Gastroesophageal sphincter (tissue), 4 donors: ENCODE results near the gene APEH. TPM values are rescaled to one million over a fixed set of nuclear protein-coding genes. Genes with fewer than 3 reads are reported as not detected.

Source experiments
- ATAC-seq: fragments of 150-250 bp; one replicate; pipeline ENCODE4 v1.9.1; 2016; ENCODE audit warnings: mild to moderate bottlenecking, moderate library complexity
- H3K27ac ChIP-seq, 4 donors: fragments of 200-600 bp; sonication (generic) in 3 of 4; 1 replicate in 3 of 4; 2 replicates in 1 of 4; pipeline ENCODE4 v1.5.1; 2016 to 2019
- H3K27me3 ChIP-seq: fragments of 200-600 bp; sonication (generic); one replicate; pipeline ENCODE4 v1.5.1; 2019
- H3K36me3 ChIP-seq, 2 donors: fragments of 200-600 bp; sonication (generic); one replicate each; pipeline ENCODE4 v1.5.1; 2019; ENCODE audit warnings: control low read depth in 1 of 2
- H3K4me1 ChIP-seq, 3 donors: fragments of 200-600 bp; sonication (generic); 1 replicate in 2 of 3; 2 replicates in 1 of 3; pipeline ENCODE4 v1.5.1; 2016 to 2019; ENCODE audit warnings: control low read depth in 2 of 3
- H3K4me3 ChIP-seq, 2 donors: fragments of 200-600 bp; sonication (generic); one replicate each; pipeline ENCODE4 v1.5.1; 2019; ENCODE audit warnings: mild to moderate bottlenecking in 1 of 2, moderate library complexity in 1 of 2
- H3K9me3 ChIP-seq, 3 donors: fragments of 200-600 bp; sonication (generic); one replicate each; pipeline ENCODE4 v1.5.1; 2017 to 2019; ENCODE audit warnings: control low read depth in 2 of 3
- CTCF ChIP-seq, 4 experiments: fragments of 200-600 bp in 2 of 4; fragments of 450-650 bp in 2 of 4; sonication (generic) in 1 of 4; IDR thresholded peaks; one replicate each; pipeline ENCODE4 v1.5.1; 2017 to 2019; ENCODE audit warnings: antibody characterized with exemption in 4 of 4, mild to moderate bottlenecking in 2 of 4, moderate library complexity in 2 of 4
- EP300 ChIP-seq: sonication (generic); formaldehyde crosslinking; IDR thresholded peaks from one replicate; pipeline ENCODE4 v1.6.1; 2017; ENCODE audit warnings: antibody characterized with exemption, mild to moderate bottlenecking
- POLR2A ChIP-seq, 2 donors: fragments of 450-650 bp; IDR thresholded peaks; one replicate each; pipeline ENCODE4 v1.6.1; 2017; ENCODE audit warnings: antibody characterized with exemption in 2 of 2, mild to moderate bottlenecking in 2 of 2, moderate library complexity in 1 of 2
- POLR2AphosphoS5 ChIP-seq: sonication (generic); formaldehyde crosslinking; IDR thresholded peaks from one replicate; pipeline ENCODE4 v1.6.1; 2017; ENCODE audit warnings: antibody characterized with exemption
- WGBS, 2 donors: methylation state at CpG; one replicate each; pipeline ENCODE4 v1.1.5; 2018; ENCODE audit warnings: low coverage in 1 of 2; 5-methylcytosine and 5-hydroxymethylcytosine counted together
- total RNA-seq, 4 donors: library from RNA; depleted of rRNA; stranded (reverse); fragments of >200 nt; gene quantifications; one replicate each; pipeline ENCODE4 v1.1.0, GENCODE V29; 2016

The APEH gene
- total RNA-seq, 4 donors from 2014 or later: 61.4 to 80.2 (median 71.5) TPM

GRCh38 chr3:49712631-49713317 lies 38.6 kb downstream of the APEH start:
- Histone ChIP-seq H3K9me3 (no peaks in the 10 kb centered on the region), H3K4me3 (no peak overlapping the region), H3K27me3 (no peaks in the 10 kb centered on the region), H3K4me1 (no peaks in the 10 kb centered on the region), H3K27ac (no peak overlapping the region), H3K36me3 (peaks cover 0 to 73% of the 10 kb centered on the region in 2 donors)
- 20 to 60% methylated on average over 1 of the region's 7 CpGs for WGBS, 2 donors
- ATAC-seq: no peak
- TF ChIP-seq POLR2AphosphoS5 (no peak), CTCF (IDR thresholded peaks at IDR 0.05) (no peak), EP300 (no peak), POLR2A (IDR thresholded peaks at IDR 0.05) (no peak)

- H3K9me3 ChIP-seq: no peaks in the 10 kb centered on the region
- ATAC-seq: no peak
- TF ChIP-seq EP300: no peak
- no peak for TF ChIP-seq POLR2A (IDR thresholded peaks at IDR 0.05)
- TF ChIP-seq POLR2AphosphoS5: no peak
- no peak for TF ChIP-seq CTCF (IDR thresholded peaks at IDR 0.05)
- H3K27me3 ChIP-seq: no peaks in the 10 kb centered on the region
- peaks cover 0 to 5% (median 1%) of the 10 kb centered on the region in 3 donors for H3K4me1 ChIP-seq
- H3K36me3 ChIP-seq: peaks cover 0 to 67% of the 10 kb centered on the region in 2 donors
- no peak overlapping the region for H3K4me3 ChIP-seq
- H3K27ac ChIP-seq: no peak overlapping the region
- WGBS, 2 donors: 80% methylated on average over 2 of the region's 25 CpGs; no CpG with 5 or more reads in 1 of the 2 donors
These were observed 39.4 kb downstream of the APEH start for GRCh38 chr3:49713336-49714105.

- no peak overlapping the region for H3K27ac ChIP-seq
- no peaks in the 10 kb centered on the region for H3K9me3 ChIP-seq
- H3K36me3 ChIP-seq: peaks cover 0 to 67% of the 10 kb centered on the region in 2 donors
- no peak for ATAC-seq
- WGBS, 2 donors: 83% methylated on average over 1 of the region's 13 CpGs; no CpG with 5 or more reads in 1 of the 2 donors
- no peaks in the 10 kb centered on the region for H3K27me3 ChIP-seq
- no peak overlapping the region for H3K4me3 ChIP-seq
- H3K4me1 ChIP-seq: peaks cover 0 to 19% (median 8%) of the 10 kb centered on the region in 3 donors
- TF ChIP-seq EP300 (no peak), POLR2AphosphoS5 (no peak), POLR2A (IDR thresholded peaks at IDR 0.05) (no peak), CTCF (IDR thresholded peaks at IDR 0.05) (no peak)
These were observed 40.8 kb downstream of the APEH start for GRCh38 chr3:49714728-49715550.

- H3K27me3 ChIP-seq: no peaks in the 10 kb centered on the region
- 94% methylated on average over 5 of the region's 13 CpGs; no CpG with 5 or more reads in 1 of the 2 donors for WGBS, 2 donors
- H3K4me1 ChIP-seq: peaks cover 0 to 26% (median 8%) of the 10 kb centered on the region in 3 donors
- H3K36me3 ChIP-seq: peaks cover 0 to 65% of the 10 kb centered on the region in 2 donors
- H3K27ac ChIP-seq: no peak overlapping the region
- no peaks in the 10 kb centered on the region for H3K9me3 ChIP-seq
- H3K4me3 ChIP-seq: no peak overlapping the region
- TF ChIP-seq POLR2AphosphoS5 (no peak), CTCF (IDR thresholded peaks at IDR 0.05) (no peak), POLR2A (IDR thresholded peaks at IDR 0.05) (no peak), EP300 (no peak)
- no peak for ATAC-seq
These were observed 41.5 kb downstream of the APEH start for GRCh38 chr3:49715611-49716121.
